ENCODE results near the gene NUP85.

The NUP85 gene

GRCh38 chr17:75241143-75241430, 35.6 kb downstream of the NUP85 start:
- Histone ChIP-seq H3K36me3 (ENCODE audit: insufficient read depth, low read length) (peaks cover 24% of the 10 kb centered on the region; the same call in 1 of the 2 replicates), H3K27ac (ENCODE audit: low read depth, low read length) (peak overlapping the region; percentile 90), H3K79me2 (ENCODE audit: control insufficient read depth, insufficient read depth, low read length, unreplicated experiment) (no peaks in the 10 kb centered on the region), H3K4me3 (ENCODE audit: low read depth, low read length) (peak overlapping the region; percentile 32; the same call in 1 of the 2 replicates), H3K4me1 (ENCODE audit: control insufficient read depth, insufficient read depth, low read length, unreplicated experiment) (peaks cover 26% of the 10 kb centered on the region), H2AFZ (ENCODE audit: low read length, unreplicated experiment) (no peak overlapping the region), H3K27me3 (ENCODE audit: insufficient read depth, low read length) (no peaks in the 10 kb centered on the region)

GRCh38 chr17:75241502-75241901, 36.0 kb downstream of the NUP85 start:
- peak overlapping the region; percentile 32; the same call in 1 of the 2 replicates for H3K4me3 ChIP-seq (ENCODE audit: low read depth, low read length)
- H3K27me3 ChIP-seq (ENCODE audit: insufficient read depth, low read length): no peaks in the 10 kb centered on the region
- peaks cover under 1% of the 10 kb centered on the region for H3K79me2 ChIP-seq (ENCODE audit: control insufficient read depth, insufficient read depth, low read length, unreplicated experiment)
- H2AFZ ChIP-seq (ENCODE audit: low read length, unreplicated experiment): no peak overlapping the region
- H3K4me1 ChIP-seq (ENCODE audit: control insufficient read depth, insufficient read depth, low read length, unreplicated experiment): peaks cover 26% of the 10 kb centered on the region
- H3K27ac ChIP-seq (ENCODE audit: low read depth, low read length): peak overlapping the region; percentile 90
- peaks cover 24% of the 10 kb centered on the region; the same call in 1 of the 2 replicates for H3K36me3 ChIP-seq (ENCODE audit: insufficient read depth, low read length)

- H3K79me2 ChIP-seq (ENCODE audit: control insufficient read depth, insufficient read depth, low read length, unreplicated experiment): peaks cover 3% of the 10 kb centered on the region
- peak overlapping the region; percentile 32; the same call in 1 of the 2 replicates for H3K4me3 ChIP-seq (ENCODE audit: low read depth, low read length)
- peaks cover 26% of the 10 kb centered on the region for H3K4me1 ChIP-seq (ENCODE audit: control insufficient read depth, insufficient read depth, low read length, unreplicated experiment)
- peaks cover 24% of the 10 kb centered on the region; the same call in 1 of the 2 replicates for H3K36me3 ChIP-seq (ENCODE audit: insufficient read depth, low read length)
- H2AFZ ChIP-seq (ENCODE audit: low read length, unreplicated experiment): no peak overlapping the region
- H3K27ac ChIP-seq (ENCODE audit: low read depth, low read length): peak overlapping the region; percentile 90
- no peaks in the 10 kb centered on the region for H3K27me3 ChIP-seq (ENCODE audit: insufficient read depth, low read length)
These were observed 36.5 kb downstream of the NUP85 start for GRCh38 chr17:75241996-75242460.

DNA sequence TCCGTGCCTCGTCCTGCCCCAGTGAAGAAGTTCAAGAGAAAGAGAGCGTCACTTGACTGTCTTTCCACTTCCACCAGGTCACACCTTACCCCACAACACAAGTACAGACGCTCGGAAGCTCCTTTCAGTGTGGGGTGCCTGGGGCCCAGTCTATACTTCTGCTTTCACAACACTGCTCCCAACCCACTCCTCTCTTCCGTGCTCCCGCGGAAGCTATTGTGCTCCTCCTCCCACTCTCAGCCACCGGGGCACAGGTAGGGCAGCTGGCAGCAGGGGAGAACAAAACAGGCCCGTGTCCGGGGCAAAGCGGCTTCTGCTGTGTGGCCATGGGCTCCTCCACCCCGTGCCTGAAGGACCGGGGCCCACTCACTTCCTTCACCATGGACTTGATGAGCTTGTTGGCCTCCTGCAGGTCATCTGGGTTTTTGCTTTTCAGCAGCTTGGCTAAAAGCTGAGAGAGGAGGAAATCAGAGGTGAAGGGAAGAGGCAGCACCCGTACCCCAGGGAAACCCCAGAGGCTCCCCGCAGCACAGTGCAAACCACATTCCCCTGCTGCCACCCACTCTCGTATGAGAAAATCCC, 37.1 kb downstream of the NUP85 start:
- Histone ChIP-seq H3K4me1 (ENCODE audit: control insufficient read depth, insufficient read depth, low read length, unreplicated experiment) (peaks cover 26% of the 10 kb centered on the region), H3K79me2 (ENCODE audit: control insufficient read depth, insufficient read depth, low read length, unreplicated experiment) (peaks cover 5% of the 10 kb centered on the region), H3K4me3 (ENCODE audit: low read depth, low read length) (no peak overlapping the region), H2AFZ (ENCODE audit: low read length, unreplicated experiment) (no peak overlapping the region), H3K36me3 (ENCODE audit: insufficient read depth, low read length) (peaks cover 24% of the 10 kb centered on the region; the same call in 1 of the 2 replicates), H3K27ac (ENCODE audit: low read depth, low read length) (peak overlapping the region; percentile 90), H3K27me3 (ENCODE audit: insufficient read depth, low read length) (no peaks in the 10 kb centered on the region)

DNA sequence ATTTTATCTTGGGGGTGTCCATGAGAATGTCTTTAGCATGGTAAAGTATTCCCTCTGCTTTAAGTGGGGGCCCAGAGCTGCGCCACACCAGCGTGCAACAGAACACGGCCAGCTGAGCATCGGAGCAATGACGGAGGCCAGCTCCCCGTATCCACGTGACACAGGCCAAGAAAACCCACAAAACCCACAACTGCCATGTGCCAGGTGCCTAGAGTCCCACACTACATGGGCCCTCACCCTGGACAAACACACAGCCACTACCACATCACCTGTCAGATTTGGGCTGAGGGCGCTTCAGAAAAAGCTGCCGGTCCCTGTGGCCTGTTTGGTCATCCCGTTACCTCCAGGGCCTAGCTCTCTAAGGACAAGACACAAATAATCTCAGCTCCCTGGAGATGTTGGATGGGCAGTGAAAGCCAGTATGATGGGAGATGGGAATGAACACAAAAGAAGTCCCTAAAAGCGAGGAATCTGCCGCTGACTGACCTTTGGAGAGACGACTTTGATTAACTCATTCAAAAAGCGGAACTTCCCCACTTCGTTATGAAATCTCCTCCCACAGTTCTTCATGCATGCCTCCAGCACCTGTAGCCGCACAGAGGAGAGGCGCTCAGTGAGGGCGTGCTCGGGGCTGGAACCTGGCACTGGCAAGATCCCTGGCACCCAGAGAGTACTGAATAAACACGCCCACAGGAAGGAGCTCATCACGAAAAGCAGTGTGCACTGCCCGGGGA, 38.8 kb downstream of the NUP85 start:
- no peak overlapping the region for H3K27ac ChIP-seq (ENCODE audit: low read depth, low read length)

DNA sequence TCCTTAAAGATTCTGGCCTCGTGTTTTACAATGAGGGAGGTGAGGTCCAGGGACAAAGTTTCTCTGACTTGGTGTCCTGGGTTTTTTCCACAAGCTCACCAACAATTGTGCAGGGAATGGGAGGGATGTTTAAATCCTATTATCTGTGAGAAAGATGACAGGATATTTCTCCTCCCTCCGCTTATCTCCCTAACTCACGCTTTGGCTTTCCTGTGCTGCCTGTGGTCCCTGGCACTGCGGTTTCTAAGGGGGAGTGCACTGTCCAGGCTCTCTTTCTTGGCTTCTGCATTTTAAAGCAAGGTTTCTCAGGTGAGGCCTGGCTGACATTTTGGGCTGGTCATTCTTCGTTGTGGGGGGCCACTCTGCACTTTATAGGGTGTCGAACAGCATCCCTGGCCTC, 39.5 kb downstream of the NUP85 start:
- Histone ChIP-seq H3K4me1 (ENCODE audit: control insufficient read depth, insufficient read depth, low read length, unreplicated experiment) (peaks cover 33% of the 10 kb centered on the region), H3K4me3 (ENCODE audit: low read depth, low read length) (no peak overlapping the region), H2AFZ (ENCODE audit: low read length, unreplicated experiment) (no peak overlapping the region), H3K27me3 (ENCODE audit: insufficient read depth, low read length) (no peaks in the 10 kb centered on the region), H3K27ac (ENCODE audit: low read depth, low read length) (no peak overlapping the region), H3K79me2 (ENCODE audit: control insufficient read depth, insufficient read depth, low read length, unreplicated experiment) (peaks cover 21% of the 10 kb centered on the region), H3K36me3 (ENCODE audit: insufficient read depth, low read length) (peaks cover 7% of the 10 kb centered on the region; the same call in 1 of the 2 replicates)

More for the DNA sequence above, 38.8 kb downstream of the NUP85 start:
- Histone ChIP-seq H3K36me3 (ENCODE audit: insufficient read depth, low read length) (peaks cover 12% of the 10 kb centered on the region; the same call in 1 of the 2 replicates), H3K79me2 (ENCODE audit: control insufficient read depth, insufficient read depth, low read length, unreplicated experiment) (peaks cover 14% of the 10 kb centered on the region), H3K27me3 (ENCODE audit: insufficient read depth, low read length) (no peaks in the 10 kb centered on the region), H3K4me1 (ENCODE audit: control insufficient read depth, insufficient read depth, low read length, unreplicated experiment) (peaks cover 26% of the 10 kb centered on the region), H3K4me3 (ENCODE audit: low read depth, low read length) (no peak overlapping the region), H2AFZ (ENCODE audit: low read length, unreplicated experiment) (no peak overlapping the region)

DNA sequence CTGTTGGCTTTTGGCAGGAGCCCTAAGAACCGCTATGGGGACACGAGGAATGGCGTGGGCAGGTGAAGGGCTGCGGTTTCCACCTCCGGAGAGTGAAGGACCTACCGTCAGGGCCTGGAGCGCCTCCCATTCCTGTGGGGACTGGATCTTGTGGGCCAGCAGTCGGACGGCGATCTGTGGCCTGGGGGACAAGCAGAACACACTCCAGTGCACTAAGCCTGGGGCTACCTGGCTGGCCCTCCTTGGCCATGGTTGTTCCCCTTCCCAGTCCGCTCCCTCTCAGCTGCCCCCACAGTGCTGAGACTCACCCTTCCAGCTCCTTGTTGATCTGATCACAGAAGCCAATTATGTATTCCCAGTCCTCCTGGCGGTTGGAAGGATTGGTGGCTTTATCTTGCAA, 40.9 kb downstream of the NUP85 start:
- Histone ChIP-seq H3K36me3 (ENCODE audit: insufficient read depth, low read length) (peaks cover 7% of the 10 kb centered on the region; the same call in 1 of the 2 replicates), H3K4me1 (ENCODE audit: control insufficient read depth, insufficient read depth, low read length, unreplicated experiment) (peaks cover 24% of the 10 kb centered on the region), H3K27ac (ENCODE audit: low read depth, low read length) (no peak overlapping the region), H3K27me3 (ENCODE audit: insufficient read depth, low read length) (no peaks in the 10 kb centered on the region), H3K4me3 (ENCODE audit: low read depth, low read length) (no peak overlapping the region), H3K79me2 (ENCODE audit: control insufficient read depth, insufficient read depth, low read length, unreplicated experiment) (peaks cover 28% of the 10 kb centered on the region), H2AFZ (ENCODE audit: low read length, unreplicated experiment) (no peak overlapping the region)

DNA sequence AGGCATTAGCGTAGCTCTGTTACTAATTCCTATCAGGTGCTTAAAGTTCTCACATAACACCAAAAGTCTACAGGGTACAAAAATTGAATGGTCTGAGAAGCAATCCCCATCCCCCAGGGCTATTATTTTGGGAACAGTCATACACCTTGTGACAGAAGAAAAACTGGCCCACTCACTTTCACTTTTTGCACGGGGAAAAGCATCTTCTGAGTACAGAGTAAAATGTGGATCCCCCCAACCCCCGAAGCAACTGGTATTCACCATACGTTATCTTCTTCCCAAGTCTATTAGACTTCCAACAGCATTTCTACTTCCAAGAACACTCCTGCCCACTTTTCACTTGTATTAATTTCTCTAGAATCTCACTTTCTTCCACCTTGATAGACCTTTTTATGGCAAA, 44.1 kb downstream of the NUP85 start:
- peak overlapping the region; percentile 45 for H3K27ac ChIP-seq (ENCODE audit: low read depth, low read length)
- H3K4me1 ChIP-seq (ENCODE audit: control insufficient read depth, insufficient read depth, low read length, unreplicated experiment): peaks cover 12% of the 10 kb centered on the region
- H3K79me2 ChIP-seq (ENCODE audit: control insufficient read depth, insufficient read depth, low read length, unreplicated experiment): peaks cover 39% of the 10 kb centered on the region
- H2AFZ ChIP-seq (ENCODE audit: low read length, unreplicated experiment): no peak overlapping the region
- no peaks in the 10 kb centered on the region; the same call in 1 of the 2 replicates for H3K36me3 ChIP-seq (ENCODE audit: insufficient read depth, low read length)
- H3K27me3 ChIP-seq (ENCODE audit: insufficient read depth, low read length): no peaks in the 10 kb centered on the region
- H3K4me3 ChIP-seq (ENCODE audit: low read depth, low read length): peak overlapping the region; percentile 46

GRCh38 chr17:75250009-75250471, 44.6 kb downstream of the NUP85 start:
- peaks cover 12% of the 10 kb centered on the region for H3K4me1 ChIP-seq (ENCODE audit: control insufficient read depth, insufficient read depth, low read length, unreplicated experiment)
- H3K79me2 ChIP-seq (ENCODE audit: control insufficient read depth, insufficient read depth, low read length, unreplicated experiment): peaks cover 39% of the 10 kb centered on the region
- H2AFZ ChIP-seq (ENCODE audit: low read length, unreplicated experiment): no peak overlapping the region
- peak overlapping the region; percentile 45 for H3K27ac ChIP-seq (ENCODE audit: low read depth, low read length)
- H3K36me3 ChIP-seq (ENCODE audit: insufficient read depth, low read length): no peaks in the 10 kb centered on the region; the same call in 1 of the 2 replicates
- peak overlapping the region; percentile 46 for H3K4me3 ChIP-seq (ENCODE audit: low read depth, low read length)
- no peaks in the 10 kb centered on the region for H3K27me3 ChIP-seq (ENCODE audit: insufficient read depth, low read length)

DNA sequence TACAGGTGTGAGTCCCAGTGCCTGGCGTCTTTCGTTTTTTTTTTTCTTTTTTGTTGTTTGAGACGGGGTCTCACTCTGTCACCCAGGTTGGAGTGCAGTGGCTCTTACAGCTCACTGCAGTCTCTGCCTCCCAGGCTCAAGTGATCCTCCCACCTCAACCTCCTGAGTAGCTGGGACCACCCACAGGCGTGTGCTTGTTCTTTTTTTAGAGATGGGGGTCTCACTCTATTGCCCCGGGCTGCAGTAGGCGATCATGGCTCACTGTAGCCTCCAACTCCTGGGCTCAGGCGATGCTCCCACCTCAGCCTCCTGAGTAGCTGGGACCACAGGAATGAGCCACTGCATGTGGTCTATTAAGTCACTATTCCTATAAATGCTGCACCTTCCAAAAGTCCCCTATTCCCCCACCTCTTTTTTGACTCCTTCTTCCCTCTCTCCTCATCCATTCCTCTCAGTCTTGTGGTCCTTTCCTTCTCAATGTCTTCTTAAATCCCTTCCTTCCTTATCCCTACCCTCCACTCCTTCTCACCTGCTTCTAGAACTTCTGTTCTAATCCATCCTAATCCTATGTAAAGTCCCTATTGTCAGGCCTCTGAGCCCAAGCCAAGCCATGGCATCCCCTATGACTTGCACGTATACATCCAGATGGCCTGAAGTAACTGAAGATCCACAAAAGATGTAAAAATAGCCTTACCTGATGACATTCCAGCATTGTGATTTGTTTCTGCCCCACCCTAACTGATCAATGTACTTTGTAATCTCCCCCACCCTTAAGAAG, 46.7 kb downstream of the NUP85 start:
- Histone ChIP-seq H3K27ac (ENCODE audit: low read depth, low read length) (no peak overlapping the region), H3K36me3 (ENCODE audit: insufficient read depth, low read length) (no peaks in the 10 kb centered on the region), H3K4me3 (ENCODE audit: low read depth, low read length) (no peak overlapping the region), H3K27me3 (ENCODE audit: insufficient read depth, low read length) (no peaks in the 10 kb centered on the region), H3K4me1 (ENCODE audit: control insufficient read depth, insufficient read depth, low read length, unreplicated experiment) (peaks cover 12% of the 10 kb centered on the region), H3K79me2 (ENCODE audit: control insufficient read depth, insufficient read depth, low read length, unreplicated experiment) (peaks cover 40% of the 10 kb centered on the region), H2AFZ (ENCODE audit: low read length, unreplicated experiment) (no peak overlapping the region)
